ENCODE data around the gene IFFO2.

GRCh38 chr1:18893120-18893519 is 63.4 kb downstream of the IFFO2 start:
- TF ChIP-seq ZFP3 (CRISPR knock-in tag; IDR thresholded peaks at IDR 0.05): no peak
- no peak for TF ChIP-seq ZC3H10 (CRISPR knock-in tag; IDR thresholded peaks at IDR 0.05)
- TF ChIP-seq ZNF70 (CRISPR knock-in tag; IDR thresholded peaks at IDR 0.05): no peak
- TF ChIP-seq BACH2 (CRISPR knock-in tag; IDR thresholded peaks at IDR 0.05; ENCODE audit: borderline replicate concordance): no peak
- TF ChIP-seq PATZ1 (CRISPR knock-in tag; IDR thresholded peaks at IDR 0.05; ENCODE audit: borderline replicate concordance): no peak
- TF ChIP-seq, protein P1, sequence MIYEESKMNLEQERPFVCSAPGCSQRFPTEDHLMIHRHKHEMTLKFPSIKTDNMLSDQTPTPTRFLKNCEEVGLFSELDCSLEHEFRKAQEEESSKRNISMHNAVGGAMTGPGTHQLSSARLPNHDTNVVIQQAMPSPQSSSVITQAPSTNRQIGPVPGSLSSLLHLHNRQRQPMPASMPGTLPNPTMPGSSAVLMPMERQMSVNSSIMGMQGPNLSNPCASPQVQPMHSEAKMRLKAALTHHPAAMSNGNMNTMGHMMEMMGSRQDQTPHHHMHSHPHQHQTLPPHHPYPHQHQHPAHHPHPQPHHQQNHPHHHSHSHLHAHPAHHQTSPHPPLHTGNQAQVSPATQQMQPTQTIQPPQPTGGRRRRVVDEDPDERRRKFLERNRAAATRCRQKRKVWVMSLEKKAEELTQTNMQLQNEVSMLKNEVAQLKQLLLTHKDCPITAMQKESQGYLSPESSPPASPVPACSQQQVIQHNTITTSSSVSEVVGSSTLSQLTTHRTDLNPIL (CRISPR knock-in tag; IDR thresholded peaks at IDR 0.05; ENCODE audit: low read depth): no peak
